ENCODE results near the gene GSTCD.

Gene GSTCD

DNA sequence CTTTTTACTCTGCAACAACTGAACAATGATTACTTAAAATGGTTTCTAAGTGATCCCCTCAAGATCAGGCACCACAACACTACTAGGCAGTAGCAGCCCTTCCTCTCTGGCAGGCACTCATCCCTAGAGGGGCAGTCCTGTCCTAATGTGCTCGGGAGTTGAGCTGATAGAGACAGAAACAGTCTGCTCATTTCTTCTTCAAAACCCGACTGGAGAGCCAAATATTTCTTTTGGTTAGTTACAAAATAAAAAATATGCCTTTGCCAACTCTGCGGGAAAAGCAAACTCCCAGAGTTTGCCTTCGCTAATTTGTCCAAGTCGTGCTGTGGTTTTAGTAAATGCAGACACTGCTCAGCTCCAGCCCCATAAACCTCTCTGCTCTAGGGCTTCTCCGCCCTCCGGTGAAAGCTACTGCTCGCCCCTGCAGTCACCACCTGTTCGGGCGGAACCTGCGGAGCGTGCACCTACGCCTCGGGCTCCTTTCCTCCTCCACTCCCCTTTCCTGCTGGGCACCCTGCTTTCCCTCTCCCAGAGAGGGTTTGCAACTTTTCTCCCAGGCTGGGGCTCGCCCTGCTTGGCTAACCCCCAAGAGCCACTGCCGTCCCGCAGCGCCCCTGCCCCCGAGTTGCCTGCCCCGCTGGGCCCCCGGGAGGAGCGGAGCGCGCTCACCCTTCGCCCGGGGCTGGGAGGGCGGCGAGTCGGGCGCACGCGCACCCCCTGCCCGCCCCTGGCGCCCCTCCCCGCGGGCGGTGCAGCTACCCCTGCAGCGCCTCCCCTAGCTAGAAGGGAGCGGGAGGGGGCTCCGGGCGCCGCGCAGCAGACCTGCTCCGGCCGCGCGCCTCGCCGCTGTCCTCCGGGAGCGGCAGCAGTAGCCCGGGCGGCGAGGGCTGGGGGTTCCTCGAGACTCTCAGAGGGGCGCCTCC lies 186.3 kb downstream of the GSTCD start, which contains the start of gene NPNT:
Gene NPNT (plus strand): TSS at position 812 of the 923 bp plus-strand sequence. CDS start 182 bp downstream, outside the sequence.
- no peak for DNase-seq

DNA sequence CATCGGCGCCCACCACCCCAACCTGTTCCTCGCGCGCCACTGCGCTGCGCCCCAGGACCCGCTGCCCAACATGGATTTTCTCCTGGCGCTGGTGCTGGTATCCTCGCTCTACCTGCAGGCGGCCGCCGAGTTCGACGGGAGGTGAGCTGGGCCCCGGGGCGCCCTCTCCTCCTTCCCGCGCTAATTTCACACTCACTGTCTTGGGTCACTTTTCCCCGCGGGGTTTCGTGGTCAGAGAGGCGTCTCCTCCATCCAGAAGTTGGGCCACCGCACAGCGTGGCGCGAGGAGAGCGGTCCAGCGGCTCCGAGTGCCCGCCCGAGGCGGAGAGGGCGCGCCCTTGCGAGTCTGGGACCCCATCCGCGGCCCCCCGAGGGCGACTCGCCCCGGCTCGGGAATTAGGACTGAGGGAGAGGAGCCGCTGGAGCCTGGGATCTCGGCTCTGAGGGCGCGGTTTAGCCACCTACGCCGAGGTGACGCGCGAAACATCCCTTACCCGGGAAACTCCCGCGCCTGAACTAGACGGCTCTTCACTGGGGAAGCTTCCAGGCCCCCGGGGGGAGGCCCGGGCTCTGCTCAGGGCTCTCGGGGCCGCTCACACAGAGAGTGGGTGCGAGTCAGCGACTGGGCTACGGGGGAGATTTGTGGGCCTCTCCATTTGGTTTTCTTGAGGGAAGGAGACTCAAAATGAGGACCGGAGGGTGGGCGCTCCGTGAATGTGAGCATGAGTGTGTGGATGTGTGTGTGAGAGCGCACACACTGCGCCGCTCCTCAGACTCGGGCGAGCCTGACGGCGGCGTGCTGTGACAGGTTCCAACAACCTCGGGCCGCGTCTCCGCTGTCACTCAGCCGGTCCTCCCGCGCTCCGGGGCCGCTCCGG lies 187.2 kb downstream of the GSTCD start:
- no peak for DNase-seq

DNA sequence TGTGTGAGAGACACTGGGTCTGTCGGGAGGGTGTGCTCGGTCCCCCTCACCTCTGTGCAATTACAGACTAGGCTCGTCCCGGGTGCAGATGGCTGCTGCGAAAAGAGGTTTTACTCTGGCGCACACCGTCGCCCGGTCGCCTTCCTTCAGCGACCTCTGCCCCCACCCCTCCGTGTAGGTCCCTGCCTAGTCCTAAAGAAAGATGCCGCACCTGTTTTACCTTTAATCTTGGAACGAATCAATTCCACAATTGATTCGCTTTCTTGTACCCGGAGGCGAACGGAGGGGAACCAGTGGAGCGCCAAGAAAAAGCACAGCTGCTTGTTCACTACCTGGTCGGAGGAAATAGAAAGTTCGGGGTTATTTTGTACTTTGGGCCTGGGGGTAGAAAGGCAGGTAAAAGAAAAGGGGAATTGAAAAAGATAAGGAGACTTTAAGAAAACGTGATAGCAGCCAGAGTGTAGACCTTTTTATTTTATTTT lies 187.9 kb downstream of the GSTCD start:
- no peak for DNase-seq
